HL-60 (cell line): ENCODE measurements around the gene RHO.

Source experiments
- DNase-seq, 2 experiments: peaks; one replicate each; pipeline ENCODE4 v3.0.0-alpha.2; 2010 to 2020; ENCODE audit warnings: low read depth in 1 of 2, low spot score in 1 of 2
- H3K27ac ChIP-seq: fragments of 250-450 bp; sonication (Bioruptor Pico); replicated peaks from 2 replicates; pipeline ENCODE4 v1.5.1; 2020; ENCODE audit warnings: mild to moderate bottlenecking, moderate library complexity
- H3K27me3 ChIP-seq: fragments of 250-450 bp; sonication (Bioruptor Pico); 2 replicates; pipeline ENCODE4 v1.5.1; 2021; ENCODE audit warnings: mild to moderate bottlenecking, moderate library complexity; ENCODE audit not compliant: insufficient read depth, poor library complexity, severe bottlenecking
- H3K4me3 ChIP-seq: replicated peaks from 2 replicates; pipeline ENCODE4 v1.5.1; 2011; ENCODE audit warnings: mild to moderate bottlenecking, control low read depth, low read length; ENCODE audit not compliant: insufficient read depth
- GABPA ChIP-seq: IDR thresholded peaks from 2 replicates; pipeline ENCODE4 v1.6.1; 2012; ENCODE audit warnings: low read depth
- POLR2AphosphoS5 ChIP-seq: IDR thresholded peaks from 2 replicates; pipeline ENCODE4 v1.6.1; 2012; ENCODE audit warnings: low read depth
- SPI1 ChIP-seq: IDR thresholded peaks from 2 replicates; pipeline ENCODE4 v1.6.1; 2012; ENCODE audit warnings: low read depth, mild to moderate bottlenecking, borderline replicate concordance
- TF ChIP-seq, protein P1 (sequence below): IDR thresholded peaks from one replicate; pipeline ENCODE4 v1.5.1; 2011; ENCODE audit warnings: low read length, control low read depth, inconsistent platforms; ENCODE audit not compliant: insufficient read depth
- TF ChIP-seq, protein P2 (sequence below): IDR thresholded peaks from 2 replicates; pipeline ENCODE4 v1.6.1; 2012; ENCODE audit warnings: low read depth; ENCODE audit not compliant: insufficient replicate concordance

RHO gene

DNA sequence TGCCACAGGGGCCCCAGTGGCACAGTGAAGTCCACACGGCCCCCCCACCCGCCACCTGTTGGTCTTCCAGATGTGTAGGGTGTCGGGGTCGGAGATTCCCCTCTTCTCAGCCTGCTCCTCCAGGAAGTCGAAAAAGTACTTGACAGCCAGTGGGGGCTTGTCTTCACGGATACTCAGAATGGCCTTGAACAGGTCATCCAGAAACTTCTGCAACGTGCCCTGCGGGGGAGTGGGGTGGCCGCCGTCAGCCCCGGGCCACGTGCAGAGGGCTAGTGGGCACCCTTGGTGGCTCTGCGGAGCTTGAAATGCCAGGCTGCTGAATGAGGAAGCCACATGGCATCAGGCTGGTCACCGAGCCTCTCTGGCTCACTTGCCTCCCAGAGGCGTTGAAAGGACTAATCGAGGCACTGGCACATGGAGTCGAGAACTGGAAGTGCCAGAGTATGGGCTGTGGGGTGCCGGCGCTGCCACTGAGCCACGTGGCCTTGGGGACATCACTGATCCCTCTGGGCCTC lies 31.2 kb downstream of the RHO start:
- Histone ChIP-seq H3K27ac (no peak overlapping the region; the same call in 1 of the 2 replicates), H3K4me3 (no peak overlapping the region), H3K27me3 (no peaks in the 10 kb centered on the region)
- no peak for DNase-seq
- TF ChIP-seq GABPA (no peak), POLR2AphosphoS5 (no peak), SPI1 (no peak)
- TF ChIP-seq, protein P1, sequence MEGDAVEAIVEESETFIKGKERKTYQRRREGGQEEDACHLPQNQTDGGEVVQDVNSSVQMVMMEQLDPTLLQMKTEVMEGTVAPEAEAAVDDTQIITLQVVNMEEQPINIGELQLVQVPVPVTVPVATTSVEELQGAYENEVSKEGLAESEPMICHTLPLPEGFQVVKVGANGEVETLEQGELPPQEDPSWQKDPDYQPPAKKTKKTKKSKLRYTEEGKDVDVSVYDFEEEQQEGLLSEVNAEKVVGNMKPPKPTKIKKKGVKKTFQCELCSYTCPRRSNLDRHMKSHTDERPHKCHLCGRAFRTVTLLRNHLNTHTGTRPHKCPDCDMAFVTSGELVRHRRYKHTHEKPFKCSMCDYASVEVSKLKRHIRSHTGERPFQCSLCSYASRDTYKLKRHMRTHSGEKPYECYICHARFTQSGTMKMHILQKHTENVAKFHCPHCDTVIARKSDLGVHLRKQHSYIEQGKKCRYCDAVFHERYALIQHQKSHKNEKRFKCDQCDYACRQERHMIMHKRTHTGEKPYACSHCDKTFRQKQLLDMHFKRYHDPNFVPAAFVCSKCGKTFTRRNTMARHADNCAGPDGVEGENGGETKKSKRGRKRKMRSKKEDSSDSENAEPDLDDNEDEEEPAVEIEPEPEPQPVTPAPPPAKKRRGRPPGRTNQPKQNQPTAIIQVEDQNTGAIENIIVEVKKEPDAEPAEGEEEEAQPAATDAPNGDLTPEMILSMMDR: no peak
- TF ChIP-seq, protein P2, sequence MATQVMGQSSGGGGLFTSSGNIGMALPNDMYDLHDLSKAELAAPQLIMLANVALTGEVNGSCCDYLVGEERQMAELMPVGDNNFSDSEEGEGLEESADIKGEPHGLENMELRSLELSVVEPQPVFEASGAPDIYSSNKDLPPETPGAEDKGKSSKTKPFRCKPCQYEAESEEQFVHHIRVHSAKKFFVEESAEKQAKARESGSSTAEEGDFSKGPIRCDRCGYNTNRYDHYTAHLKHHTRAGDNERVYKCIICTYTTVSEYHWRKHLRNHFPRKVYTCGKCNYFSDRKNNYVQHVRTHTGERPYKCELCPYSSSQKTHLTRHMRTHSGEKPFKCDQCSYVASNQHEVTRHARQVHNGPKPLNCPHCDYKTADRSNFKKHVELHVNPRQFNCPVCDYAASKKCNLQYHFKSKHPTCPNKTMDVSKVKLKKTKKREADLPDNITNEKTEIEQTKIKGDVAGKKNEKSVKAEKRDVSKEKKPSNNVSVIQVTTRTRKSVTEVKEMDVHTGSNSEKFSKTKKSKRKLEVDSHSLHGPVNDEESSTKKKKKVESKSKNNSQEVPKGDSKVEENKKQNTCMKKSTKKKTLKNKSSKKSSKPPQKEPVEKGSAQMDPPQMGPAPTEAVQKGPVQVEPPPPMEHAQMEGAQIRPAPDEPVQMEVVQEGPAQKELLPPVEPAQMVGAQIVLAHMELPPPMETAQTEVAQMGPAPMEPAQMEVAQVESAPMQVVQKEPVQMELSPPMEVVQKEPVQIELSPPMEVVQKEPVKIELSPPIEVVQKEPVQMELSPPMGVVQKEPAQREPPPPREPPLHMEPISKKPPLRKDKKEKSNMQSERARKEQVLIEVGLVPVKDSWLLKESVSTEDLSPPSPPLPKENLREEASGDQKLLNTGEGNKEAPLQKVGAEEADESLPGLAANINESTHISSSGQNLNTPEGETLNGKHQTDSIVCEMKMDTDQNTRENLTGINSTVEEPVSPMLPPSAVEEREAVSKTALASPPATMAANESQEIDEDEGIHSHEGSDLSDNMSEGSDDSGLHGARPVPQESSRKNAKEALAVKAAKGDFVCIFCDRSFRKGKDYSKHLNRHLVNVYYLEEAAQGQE: no peak

DNA sequence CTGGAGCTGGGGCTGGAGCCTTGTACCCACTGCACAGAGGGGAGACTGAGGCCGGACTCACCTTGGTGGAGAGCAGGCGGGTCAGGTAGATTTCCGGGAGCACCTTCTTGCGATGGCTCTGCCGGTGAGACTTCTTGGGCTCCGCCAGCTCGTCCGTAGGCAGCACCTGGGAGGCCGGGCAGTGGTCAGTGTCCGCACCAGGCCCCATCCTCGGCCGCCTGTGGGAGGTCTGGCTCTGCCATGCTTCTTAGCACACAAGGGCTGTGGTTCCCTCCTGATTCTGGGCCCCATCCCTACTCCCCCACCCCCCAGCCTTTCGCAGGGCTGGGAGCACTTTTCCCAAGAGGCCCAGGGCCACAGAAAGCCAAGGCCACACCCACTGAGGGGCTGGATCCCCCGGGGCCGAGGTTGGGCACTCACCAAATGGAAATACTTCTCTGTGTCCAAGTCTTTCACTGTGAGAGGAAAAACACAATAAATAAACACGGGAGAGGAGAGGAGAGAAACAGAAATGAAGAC lies 31.9 kb downstream of the RHO start:
- Histone ChIP-seq H3K27ac (no peak overlapping the region), H3K4me3 (no peak overlapping the region), H3K27me3 (no peaks in the 10 kb centered on the region)
- TF ChIP-seq GABPA: no peak
- DNase-seq: no peak

DNA sequence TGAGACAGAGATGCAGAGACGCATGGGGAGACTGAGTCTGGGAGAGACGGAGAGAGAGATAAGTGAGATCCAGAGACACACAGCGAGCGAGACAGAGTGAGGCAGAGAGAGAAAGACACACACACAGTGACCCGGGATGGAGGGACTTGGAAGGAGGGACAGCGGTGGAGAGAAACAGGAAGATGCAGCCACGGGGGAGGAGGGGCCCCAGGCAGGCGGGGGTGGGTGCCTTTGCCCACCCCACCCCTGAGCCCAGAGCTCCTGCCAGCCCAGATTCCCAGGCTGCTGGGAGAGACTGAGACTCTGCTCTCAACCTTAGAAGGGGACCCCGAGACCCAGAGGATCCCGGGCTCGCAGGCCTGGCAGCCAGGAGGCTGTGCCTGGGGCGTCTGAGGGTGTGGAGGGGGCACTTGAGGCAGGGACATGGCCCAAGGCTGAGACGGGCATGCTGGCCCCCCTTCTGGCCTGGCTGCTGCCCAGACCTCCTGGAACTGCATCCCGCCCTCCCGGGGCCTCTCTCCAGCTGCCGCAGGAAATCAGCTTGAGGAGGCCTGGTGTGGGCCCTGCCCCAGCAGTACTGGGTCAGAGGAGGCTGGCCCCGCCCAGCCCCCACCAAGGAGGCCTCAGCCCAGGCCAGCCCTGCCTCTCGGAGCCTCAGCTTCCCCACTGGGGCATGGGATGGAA lies 32.6 kb downstream of the RHO start:
- DNase-seq: no peak
- TF ChIP-seq GABPA (no peak), SPI1 (no peak), POLR2AphosphoS5 (no peak)
- TF ChIP-seq, protein P1: no peak
- TF ChIP-seq, protein P2: no peak
- H3K27me3 ChIP-seq: no peaks in the 10 kb centered on the region
- no peak overlapping the region for H3K4me3 ChIP-seq
- H3K27ac ChIP-seq: no peak overlapping the region

DNA sequence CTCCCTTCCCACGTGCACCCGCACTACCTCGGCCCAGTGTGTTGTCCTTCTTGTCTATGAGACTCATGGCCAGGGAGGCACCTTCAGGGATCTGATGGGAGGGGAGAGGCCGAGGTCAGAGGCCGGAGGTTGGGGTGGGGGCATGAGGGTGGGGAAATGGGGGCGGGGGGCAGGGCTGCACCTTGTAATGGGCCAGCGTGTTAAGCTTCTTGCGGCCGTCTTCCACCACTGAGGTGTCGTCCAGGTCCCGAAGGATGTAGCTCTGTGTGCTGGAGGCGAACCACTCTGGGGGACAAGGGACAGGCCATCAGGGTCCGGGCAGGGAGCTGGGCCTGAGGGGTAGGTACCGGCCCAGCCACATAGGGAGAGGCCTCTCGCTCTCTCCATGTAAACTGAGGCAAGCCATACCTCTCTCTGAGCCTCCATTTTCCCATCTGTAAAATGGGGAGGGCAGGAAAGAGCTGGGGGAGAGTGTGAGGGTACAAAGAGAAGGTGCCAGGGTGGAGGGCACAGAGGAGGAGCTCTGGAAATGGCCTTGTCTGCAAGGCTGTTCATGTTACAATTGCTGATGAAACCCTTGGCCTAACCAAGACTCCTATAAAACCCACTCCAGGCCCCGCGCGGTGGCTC lies 33.3 kb downstream of the RHO start:
- no peak overlapping the region for H3K27ac ChIP-seq

More for the DNA sequence above, 33.3 kb downstream of the RHO start:
- TF ChIP-seq GABPA (no peak), POLR2AphosphoS5 (no peak), SPI1 (no peak)
- TF ChIP-seq, protein P2: no peak
- TF ChIP-seq, protein P1: no peak
- Histone ChIP-seq H3K4me3 (no peak overlapping the region), H3K27me3 (no peaks in the 10 kb centered on the region)
- DNase-seq: no peak
